Tibial artery (tissue), 4 donors: ENCODE data around the gene PLEKHG3.

Source experiments
- DNase-seq, 2 donors: peaks; one replicate each; pipeline ENCODE4 v3.0.0-alpha.2; 2019
- H3K27ac ChIP-seq, 2 donors: fragments of 200-600 bp; sonication (generic) in 1 of 2; 1 replicate in 1 of 2; 2 replicates in 1 of 2; pipeline ENCODE4 v1.5.1; 2018 to 2019; ENCODE audit warnings: mild to moderate bottlenecking in 1 of 2
- H3K27me3 ChIP-seq, 2 donors: fragments of 200-600 bp; sonication (generic) in 1 of 2; one replicate each; pipeline versions ENCODE4 v1.5.1 to v1.6.0; 2016 to 2019
- H3K36me3 ChIP-seq, 3 donors: fragments of 200-600 bp; sonication (generic) in 2 of 3; one replicate each; pipeline ENCODE4 v1.5.1; 2016 to 2019; ENCODE audit warnings: mild to moderate bottlenecking in 2 of 3
- H3K4me1 ChIP-seq, 4 donors: fragments of 200-600 bp; sonication (generic) in 2 of 4; 1 replicate in 3 of 4; 2 replicates in 1 of 4; pipeline ENCODE4 v1.5.1; 2016 to 2019
- H3K4me3 ChIP-seq, 2 donors: fragments of 200-600 bp; sonication (generic) in 1 of 2; 1 replicate in 1 of 2; 2 replicates in 1 of 2; pipeline ENCODE4 v1.5.1; 2018 to 2019; ENCODE audit warnings: mild to moderate bottlenecking in 2 of 2
- H3K9me3 ChIP-seq, 3 donors: fragments of 200-600 bp; sonication (generic) in 1 of 3; one replicate each; pipeline ENCODE4 v1.5.1; 2016 to 2019
- intact Hi-C: fragments of 100-400 bp; cut with DNase I; formaldehyde crosslinking; loops from one replicate; pipeline ENCODE4 v1.15.0; 2023; ENCODE audit warnings: low total_unique reads
- TF ChIP-seq, protein P1 (sequence below), 2 experiments: fragments of 200-600 bp in 1 of 2; fragments of 450-650 bp in 1 of 2; IDR thresholded peaks; one replicate each; pipeline ENCODE4 v1.5.1; 2017 to 2019; ENCODE audit warnings: antibody characterized with exemption in 2 of 2, mild to moderate bottlenecking in 1 of 2, moderate library complexity in 1 of 2

PLEKHG3 gene

DNA sequence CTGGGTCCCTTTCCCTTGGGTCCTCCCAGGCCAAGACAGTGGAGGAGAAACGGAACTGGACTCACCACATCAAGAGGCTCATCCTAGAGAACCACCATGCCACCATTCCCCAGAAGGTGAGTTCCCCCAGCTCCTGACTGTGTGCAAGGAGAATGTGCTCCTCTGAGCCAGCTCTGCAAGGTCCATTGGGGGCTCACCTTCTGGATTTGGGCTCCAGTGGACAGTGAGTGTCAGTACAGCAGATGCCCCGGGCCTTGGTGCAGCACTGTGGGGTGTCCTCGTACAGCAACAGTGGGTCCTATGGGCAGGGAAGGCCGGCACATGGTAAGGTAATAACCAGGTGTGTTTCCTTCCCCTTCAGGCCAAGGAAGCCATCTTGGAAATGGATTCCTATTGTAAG lies 27.8 kb downstream of the PLEKHG3 start:
- Histone ChIP-seq H3K27ac (peak overlapping the region in 1 of 2 donors; percentile 29), H3K36me3 (peaks cover 68 to 85% (median 82%) of the 10 kb centered on the region in 3 donors), H3K27me3 (no peaks in the 10 kb centered on the region), H3K4me1 (peaks cover 0 to 62% (median 46%) of the 10 kb centered on the region in 4 donors), H3K4me3 (no peak overlapping the region), H3K9me3 (no peaks in the 10 kb centered on the region)
- intact Hi-C loops, result no loop called here
- DNase-seq, result peak in 1 of 2 donors; percentile 55
- TF ChIP-seq, protein P1, sequence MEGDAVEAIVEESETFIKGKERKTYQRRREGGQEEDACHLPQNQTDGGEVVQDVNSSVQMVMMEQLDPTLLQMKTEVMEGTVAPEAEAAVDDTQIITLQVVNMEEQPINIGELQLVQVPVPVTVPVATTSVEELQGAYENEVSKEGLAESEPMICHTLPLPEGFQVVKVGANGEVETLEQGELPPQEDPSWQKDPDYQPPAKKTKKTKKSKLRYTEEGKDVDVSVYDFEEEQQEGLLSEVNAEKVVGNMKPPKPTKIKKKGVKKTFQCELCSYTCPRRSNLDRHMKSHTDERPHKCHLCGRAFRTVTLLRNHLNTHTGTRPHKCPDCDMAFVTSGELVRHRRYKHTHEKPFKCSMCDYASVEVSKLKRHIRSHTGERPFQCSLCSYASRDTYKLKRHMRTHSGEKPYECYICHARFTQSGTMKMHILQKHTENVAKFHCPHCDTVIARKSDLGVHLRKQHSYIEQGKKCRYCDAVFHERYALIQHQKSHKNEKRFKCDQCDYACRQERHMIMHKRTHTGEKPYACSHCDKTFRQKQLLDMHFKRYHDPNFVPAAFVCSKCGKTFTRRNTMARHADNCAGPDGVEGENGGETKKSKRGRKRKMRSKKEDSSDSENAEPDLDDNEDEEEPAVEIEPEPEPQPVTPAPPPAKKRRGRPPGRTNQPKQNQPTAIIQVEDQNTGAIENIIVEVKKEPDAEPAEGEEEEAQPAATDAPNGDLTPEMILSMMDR (IDR thresholded peaks at IDR 0.05), result no peak

DNA sequence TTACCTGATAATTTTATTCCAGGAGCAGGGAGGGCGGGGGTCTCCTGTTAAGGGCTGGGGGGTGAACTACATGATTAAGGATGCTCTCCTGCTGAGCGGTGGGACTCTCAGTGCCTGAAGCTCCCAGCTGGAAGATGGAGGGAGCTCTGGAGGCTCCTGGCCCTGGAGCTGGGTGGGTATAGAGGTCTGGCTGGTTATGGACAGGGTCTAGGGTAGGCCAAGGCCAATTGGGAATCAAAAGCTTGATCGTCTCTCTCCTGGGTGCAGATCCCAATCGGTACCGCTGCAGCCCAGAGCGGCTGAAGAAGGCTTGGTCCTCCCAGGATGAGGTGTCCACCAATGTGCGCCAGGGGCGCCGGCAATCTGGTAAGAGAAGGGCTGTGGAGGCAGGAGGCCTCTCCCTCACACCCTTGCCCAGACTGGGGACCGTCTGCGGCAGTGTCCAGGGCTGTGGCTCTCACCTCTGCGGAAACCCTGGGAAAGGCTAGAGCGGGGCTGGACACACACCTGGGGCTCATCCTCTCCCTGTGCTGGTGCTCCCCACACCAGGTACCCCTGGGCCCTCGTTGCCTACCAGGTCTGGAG lies 28.4 kb downstream of the PLEKHG3 start:
- H3K4me1 ChIP-seq, result peaks cover 0 to 62% (median 43%) of the 10 kb centered on the region in 4 donors
- no peak overlapping the region for H3K27ac ChIP-seq
- intact Hi-C loops, result no loop called here
- peaks cover 73 to 88% (median 84%) of the 10 kb centered on the region in 3 donors for H3K36me3 ChIP-seq
- no peak overlapping the region for H3K4me3 ChIP-seq
- DNase-seq, result peak in 1 of 2 donors; percentile 63
- TF ChIP-seq, protein P1 (IDR thresholded peaks at IDR 0.05), result no peak
- no peaks in the 10 kb centered on the region for H3K9me3 ChIP-seq
- H3K27me3 ChIP-seq, result no peaks in the 10 kb centered on the region

DNA sequence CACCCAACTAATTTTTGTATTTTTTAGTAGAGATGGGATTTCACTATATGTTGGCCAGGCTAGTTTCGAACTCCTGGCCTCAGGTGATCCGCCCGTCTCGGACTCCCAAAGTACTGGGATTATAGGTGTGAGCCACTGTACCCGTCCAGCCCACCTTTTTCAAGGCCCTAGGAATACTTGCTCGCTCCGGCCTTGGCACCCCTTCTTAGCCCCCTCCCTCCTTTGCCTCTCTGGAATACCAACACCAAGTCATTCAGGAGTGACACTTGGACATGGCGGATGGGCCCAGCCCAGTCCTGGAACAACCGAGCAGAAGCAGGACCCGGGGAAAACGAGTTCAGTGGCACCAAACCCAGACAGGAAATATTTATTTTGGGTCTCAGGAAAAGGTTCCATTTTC lies 29.1 kb downstream of the PLEKHG3 start:
- TF ChIP-seq, protein P1 (IDR thresholded peaks at IDR 0.05), result no peak
- peaks cover 69 to 88% (median 84%) of the 10 kb centered on the region in 3 donors for H3K36me3 ChIP-seq

DNA sequence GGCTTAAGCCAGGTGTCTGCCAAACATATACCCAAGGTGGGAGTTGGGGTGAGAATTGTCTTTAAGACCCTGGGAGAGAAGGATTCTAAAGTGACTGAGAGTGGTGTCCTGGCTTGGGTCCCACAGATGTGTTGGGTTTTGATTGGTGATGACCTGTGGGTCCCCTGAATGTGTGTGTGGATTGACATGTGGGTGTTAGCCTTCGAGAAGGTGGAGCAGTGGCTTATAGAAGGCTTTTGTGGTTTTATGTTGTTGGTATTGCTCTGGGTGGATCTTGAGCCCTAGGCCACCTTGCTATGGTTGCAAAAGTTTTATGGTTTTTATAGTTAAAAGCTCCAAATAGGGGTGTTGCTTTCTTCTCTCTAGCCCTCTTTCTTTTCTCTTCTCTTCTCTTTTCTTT lies 29.7 kb downstream of the PLEKHG3 start:
- TF ChIP-seq, protein P1 (IDR thresholded peaks at IDR 0.05), result no peak
- Histone ChIP-seq H3K27ac (peak overlapping the region; percentile 46 to 50), H3K27me3 (no peaks in the 10 kb centered on the region), H3K36me3 (peaks cover 69 to 88% (median 84%) of the 10 kb centered on the region in 3 donors), H3K9me3 (no peaks in the 10 kb centered on the region), H3K4me1 (peaks cover 0 to 62% (median 43%) of the 10 kb centered on the region in 4 donors), H3K4me3 (no peak overlapping the region)
- intact Hi-C loops, result no loop called here
- peak in 1 of 2 donors; percentile 45 for DNase-seq

More for the DNA sequence above, 29.1 kb downstream of the PLEKHG3 start:
- peaks cover 0 to 62% (median 43%) of the 10 kb centered on the region in 4 donors for H3K4me1 ChIP-seq
- no peaks in the 10 kb centered on the region for H3K27me3 ChIP-seq
- H3K9me3 ChIP-seq, result no peaks in the 10 kb centered on the region
- H3K4me3 ChIP-seq, result no peak overlapping the region
- intact Hi-C loops, result no loop called here
- peak in 1 of 2 donors; percentile 58 for DNase-seq
- H3K27ac ChIP-seq, result peak overlapping the region; percentile 46 to 50

DNA sequence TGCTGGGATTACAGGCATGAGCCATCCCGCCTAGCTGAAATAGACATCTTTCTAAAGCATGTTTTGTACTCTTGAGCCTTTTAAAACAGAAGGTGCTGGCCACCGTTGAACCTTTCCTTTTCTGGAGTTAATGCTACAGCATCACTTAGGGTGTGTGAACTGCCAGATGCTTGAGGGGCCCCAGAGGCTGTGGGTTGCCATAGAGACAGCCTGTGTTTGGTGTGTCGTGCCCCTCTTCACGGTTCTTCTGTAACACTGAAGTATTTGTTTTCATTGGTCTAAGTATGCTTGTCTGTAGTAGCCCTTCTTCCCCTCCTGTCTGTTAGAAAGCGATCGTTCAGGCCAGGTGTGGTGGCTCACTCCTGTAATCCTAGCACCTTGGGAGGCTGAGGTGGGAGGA lies 30.8 kb downstream of the PLEKHG3 start:
- Histone ChIP-seq H3K4me1 (peaks cover 0 to 53% (median 33%) of the 10 kb centered on the region in 4 donors), H3K27me3 (no peaks in the 10 kb centered on the region), H3K9me3 (no peaks in the 10 kb centered on the region), H3K27ac (peak overlapping the region; percentile 46 to 50), H3K4me3 (no peak overlapping the region), H3K36me3 (peaks cover 76 to 88% (median 84%) of the 10 kb centered on the region in 3 donors)
- peak in 1 of 2 donors; percentile 54 for DNase-seq
- TF ChIP-seq, protein P1 (IDR thresholded peaks at IDR 0.05), result no peak
- intact Hi-C loops, result no loop called here
